ENCODE measurements around the gene DTNB. TPM values are rescaled to one million over a fixed set of nuclear protein-coding genes. Genes with fewer than 3 reads are reported as not detected.

Gene DTNB
- total and polyA plus RNA-seq, 2 donors (not counting 3 experiments of a cell fraction or from before 2014, with no cell fraction given) = 11.5 to 17.0 TPM

- TF ChIP-seq POLR2A (IDR thresholded peaks at IDR 0.05; ENCODE audit: low read depth, low read length) (no peak), CTCF (IDR thresholded peaks at IDR 0.05; ENCODE audit: extremely low read depth in 1 of 2, insufficient read depth in 1 of 2, low read depth in 1 of 2, low read length in 2 of 2) (no peak), GATA2 (IDR thresholded peaks at IDR 0.05; ENCODE audit: insufficient read depth, insufficient read length, low read depth, low read length) (no peak), FOS (IDR thresholded peaks at IDR 0.05; ENCODE audit: borderline replicate concordance, insufficient read depth, low read length) (no peak), MYC (IDR thresholded peaks at IDR 0.05; ENCODE audit: low read depth, low read length) (no peak), POLR2AphosphoS5 (IDR thresholded peaks at IDR 0.05; ENCODE audit: insufficient read depth, low read depth, low read length) (no peak), JUN (IDR thresholded peaks at IDR 0.05; ENCODE audit: borderline replicate concordance, insufficient read depth, insufficient read length, low read depth) (no peak), EZH2 (IDR thresholded peaks at IDR 0.05; ENCODE audit: borderline replicate concordance, low read depth, low read length, severe bottlenecking) (no peak)
- TF ChIP-seq, protein P1, sequence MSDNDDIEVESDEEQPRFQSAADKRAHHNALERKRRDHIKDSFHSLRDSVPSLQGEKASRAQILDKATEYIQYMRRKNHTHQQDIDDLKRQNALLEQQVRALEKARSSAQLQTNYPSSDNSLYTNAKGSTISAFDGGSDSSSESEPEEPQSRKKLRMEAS (IDR thresholded peaks at IDR 0.05; ENCODE audit: insufficient read depth, insufficient read length) = no peak
- POLR2A ChIA-PET = no interaction called here
- no TSS peak for BruUV-seq (replicated peaks)
Observed at GRCh38 chr2:25639696-25640095, 33.7 kb downstream of the DTNB start.

More at GRCh38 chr2:25639696-25640095, 33.7 kb downstream of the DTNB start:
- H3K36me3 ChIP-seq (ENCODE audit: control insufficient read depth in 2 of 2, extremely low read depth in 1 of 2, insufficient read depth in 2 of 2, low read length in 2 of 2) = no peaks in the 10 kb centered on the region
- dilution Hi-C loops (cut with MboI; ENCODE audit: extremely low pct_ligation_motif_present, low sequenced_read_pairs) (no loop called here), intact Hi-C loops (cut with micrococcal nuclease) (loop anchor here (2.0 kb wide), 1 partner anchor 21 kb away; no protein-coding TSS in a partner anchor)
- no peaks in the 10 kb centered on the region for H4K20me1 ChIP-seq (replicated peaks; ENCODE audit: control insufficient read depth, extremely low read depth, insufficient read depth, low read length)
- H2AFZ ChIP-seq (ENCODE audit: low read depth, low read length) = no peak overlapping the region
- H3K9me1 ChIP-seq (replicated peaks; ENCODE audit: control insufficient read depth, extremely low read depth, insufficient read depth, low read length) = no peaks in the 10 kb centered on the region
- H3K4me1 ChIP-seq (ENCODE audit: control insufficient read depth, extremely low read depth, insufficient read depth, low read length) = peaks cover 4% of the 10 kb centered on the region
- H3K27me3 ChIP-seq (ENCODE audit: control insufficient read depth in 2 of 2, insufficient read depth in 2 of 2, low read length in 2 of 2) = no peaks in the 10 kb centered on the region
- no peak overlapping the region for H3K27ac ChIP-seq (ENCODE audit: insufficient read depth, low read depth, low read length)
- no peak overlapping the region for H3K4me3 ChIP-seq (replicated peaks in 1 of 3; ENCODE audit: insufficient read depth in 1 of 3, low read depth in 1 of 3, low read length in 3 of 3)
- H3K4me2 ChIP-seq (ENCODE audit: insufficient read depth, low read length) = no peak overlapping the region
- H3K9me3 ChIP-seq (replicated peaks; ENCODE audit: control insufficient read depth, insufficient read depth, low read length) = no peaks in the 10 kb centered on the region
- H3K9ac ChIP-seq (replicated peaks; ENCODE audit: extremely low read depth, insufficient read depth, low read length) = no peak overlapping the region
- FAIRE-seq (no peak), DNase-seq (ENCODE audit: low read depth, low spot score) (no peak)
- H3K79me2 ChIP-seq (ENCODE audit: control insufficient read depth, insufficient read depth, low read length) = no peaks in the 10 kb centered on the region
- CTCF ChIA-PET = interaction anchor here (1.0 to 2.2 kb wide), 6 partner anchors 13 to 278 kb away, joined by 3 to 14 read pairs (median 6); no protein-coding TSS in a partner anchor
